Frontal cortex (tissue), 4 donors: ENCODE data around the gene MYL10. TPM values are rescaled to one million over a fixed set of nuclear protein-coding genes. Genes with fewer than 3 reads are reported as not detected.

Experiments
- DNase-seq, 2 donors: peaks; one replicate each; pipeline ENCODE4 v3.0.0; 2012; ENCODE audit warnings: low spot score in 2 of 2
- FAIRE-seq: peaks from 2 replicates; lab custom pipeline; 2012; peaks lifted over from hg19 to GRCh38; lab: Jason Lieb, UNC
- total RNA-seq: library from RNA; depleted of rRNA; stranded (reverse); fragments of >200 nt; gene quantifications from one replicate; pipeline ENCODE4 v1.2.3, GENCODE V29; 2014
- donor health status: control.
- donor health status: control.
- donor health status: control.

The MYL10 gene
- not detected for total RNA-seq

DNA sequence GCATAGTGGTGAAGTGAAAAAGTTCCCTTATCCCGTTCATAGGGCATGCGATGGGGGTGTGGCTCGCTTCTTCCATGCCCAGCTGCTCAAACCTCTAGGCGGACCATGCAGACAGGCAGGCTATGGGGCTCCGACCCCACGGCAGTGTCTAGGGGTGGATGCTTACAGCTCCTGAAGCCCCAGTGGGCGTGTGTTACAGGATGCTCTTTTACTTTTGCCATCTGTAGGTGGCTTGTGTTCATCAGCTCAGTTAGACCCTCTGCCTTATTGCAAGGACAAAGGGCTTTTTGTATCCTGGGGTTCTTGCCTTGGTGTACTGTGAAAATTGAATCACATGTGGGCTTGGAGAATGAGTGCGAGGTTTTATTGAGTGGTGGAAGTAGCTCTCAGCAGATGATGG, at the start of gene MYL10:
TSS of gene MYL10 (minus strand) at position 126 of the 400 bp plus-strand sequence. CDS start 178 bp downstream, outside the sequence.
- no peak for DNase-seq

DNA sequence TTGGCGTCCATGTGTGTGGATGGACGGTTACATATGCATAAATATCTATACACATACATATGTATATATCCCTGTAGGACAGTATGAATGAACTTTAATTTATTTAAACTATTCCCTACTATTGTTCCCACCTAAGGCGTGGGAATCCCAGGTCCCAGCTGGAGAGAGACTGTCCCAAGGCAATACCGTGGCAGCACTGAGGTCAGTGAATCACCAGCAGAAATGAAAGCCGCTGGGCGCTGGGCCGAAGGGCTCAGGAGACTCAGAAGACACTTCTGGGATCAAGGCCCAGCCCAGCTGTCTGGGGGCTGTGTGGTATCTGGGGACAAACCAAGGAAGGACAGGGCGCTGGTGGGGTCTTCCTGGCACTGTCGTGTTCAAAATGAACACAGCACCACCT, 49.6 kb upstream of the MYL10 start:
- DNase-seq, result no peak
- FAIRE-seq, result no peak

More for the DNA sequence above, at the start of gene MYL10:
- no peak for FAIRE-seq

DNA sequence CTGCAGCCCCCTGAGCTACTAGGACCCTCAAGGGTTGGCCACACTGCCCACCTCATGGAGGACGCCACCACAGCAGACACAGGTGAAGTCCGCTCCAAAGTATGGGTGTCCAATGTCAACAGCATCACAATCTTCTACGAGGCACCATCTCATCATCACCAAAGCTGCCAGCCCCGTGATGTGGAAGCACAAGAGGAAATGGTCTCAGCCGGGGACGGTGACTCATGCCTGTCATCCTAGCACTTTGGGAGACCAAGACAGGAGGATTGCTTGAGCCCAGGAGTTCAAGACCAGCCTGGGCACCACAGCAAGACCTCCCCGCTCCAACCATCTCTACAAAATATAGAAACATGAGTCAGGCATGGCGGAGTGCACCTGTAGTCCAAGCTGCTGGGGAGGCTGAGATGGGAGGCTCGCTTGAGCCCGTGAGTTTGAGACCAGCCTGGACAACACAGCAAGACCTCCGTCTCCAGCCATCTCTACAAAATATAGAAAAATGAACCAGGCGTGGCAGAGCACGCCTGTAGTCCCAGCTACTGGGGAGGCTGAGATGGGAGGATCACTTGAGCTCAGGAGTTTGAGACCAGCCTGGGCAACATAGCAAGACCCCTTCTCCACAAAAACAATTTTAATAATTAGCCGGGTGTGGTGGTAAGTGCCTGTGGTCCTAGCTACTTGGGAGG, 48.8 kb upstream of the MYL10 start:
- FAIRE-seq, result no peak
- DNase-seq, result no peak

DNA sequence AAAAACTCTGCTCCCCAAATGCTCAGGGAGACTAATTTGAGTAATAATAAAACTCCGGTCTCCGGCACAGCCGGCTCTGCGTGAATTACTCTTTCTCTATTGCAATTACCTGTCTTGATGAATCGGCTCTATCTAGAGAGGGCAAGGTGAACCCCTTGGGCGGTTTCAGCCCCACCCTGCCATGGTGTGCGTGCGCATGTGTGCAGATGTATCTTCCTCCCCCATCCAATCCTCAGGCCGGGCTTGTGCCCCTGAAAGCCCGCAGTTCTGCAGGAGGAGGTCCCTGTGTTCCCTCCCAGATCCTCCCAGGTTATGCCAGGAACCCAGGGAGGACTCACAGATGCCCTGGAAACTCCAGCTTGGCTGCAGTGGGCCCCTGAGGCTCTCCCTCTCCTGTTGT, 48.3 kb upstream of the MYL10 start:
- FAIRE-seq (no peak), DNase-seq (no peak)

DNA sequence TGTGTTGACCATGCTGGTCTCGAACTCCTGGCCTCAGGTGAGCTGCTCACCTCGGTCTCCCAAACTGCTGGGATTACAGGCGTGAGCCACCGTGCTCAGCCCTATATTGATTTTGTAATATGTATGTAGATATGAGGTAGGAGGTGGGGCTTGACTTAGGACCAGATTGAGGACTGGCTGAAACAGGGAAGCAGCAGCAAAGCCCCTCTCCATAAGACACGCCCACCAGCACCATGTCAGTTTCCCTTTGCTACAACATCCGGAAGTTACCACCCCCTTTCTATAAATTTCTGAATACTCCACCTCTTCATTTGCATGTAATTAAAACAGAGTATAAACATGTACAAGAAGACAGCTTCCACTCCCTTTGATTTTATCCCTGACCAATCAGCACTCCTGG, 47.9 kb upstream of the MYL10 start:
- no peak for FAIRE-seq

DNA sequence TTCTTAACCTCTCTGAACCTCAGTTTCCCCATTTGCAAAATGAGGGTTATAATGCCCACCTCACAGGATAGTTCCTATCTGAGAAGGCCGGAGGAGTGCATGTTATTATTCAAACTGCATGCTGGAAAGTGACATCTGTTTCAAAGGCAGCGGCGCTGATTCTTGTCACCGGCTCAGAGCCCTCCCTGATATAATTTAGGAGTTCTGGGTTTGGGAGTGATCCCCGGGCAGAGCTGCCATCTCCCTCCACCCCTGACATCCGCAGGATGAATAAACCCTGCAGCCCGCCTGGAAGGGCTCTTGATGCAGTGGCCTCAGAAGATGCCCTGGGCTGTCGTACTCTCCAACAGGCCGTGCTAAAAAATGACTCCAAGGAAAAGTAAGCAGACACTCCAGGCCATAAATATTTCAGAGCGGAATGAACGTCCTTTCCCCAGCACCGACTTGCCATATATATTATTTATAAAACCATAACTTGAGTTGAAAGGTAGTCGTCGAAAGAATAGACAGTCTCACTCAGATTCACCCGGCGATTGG, 47.0 kb upstream of the MYL10 start:
- no peak for FAIRE-seq
- no peak for DNase-seq

More for the DNA sequence above, 47.9 kb upstream of the MYL10 start:
- DNase-seq, result no peak

DNA sequence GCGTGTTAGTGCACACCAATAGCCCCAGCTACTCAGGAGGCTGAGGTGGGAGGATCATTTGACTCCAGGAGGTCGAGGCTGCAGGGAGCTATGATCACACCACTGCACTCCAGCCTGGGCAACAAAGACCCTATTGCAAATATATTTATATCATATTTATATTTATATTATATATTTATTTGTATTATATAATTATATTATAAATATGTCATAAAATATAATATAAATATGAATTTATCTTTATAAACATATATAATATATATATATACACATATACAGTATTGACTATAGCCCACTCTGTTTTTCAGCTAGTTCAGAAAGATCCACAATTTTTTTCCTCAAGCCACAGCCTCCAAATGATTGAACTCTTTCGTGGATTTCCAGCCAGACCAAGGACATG, 45.3 kb upstream of the MYL10 start:
- FAIRE-seq (no peak), DNase-seq (no peak)

DNA sequence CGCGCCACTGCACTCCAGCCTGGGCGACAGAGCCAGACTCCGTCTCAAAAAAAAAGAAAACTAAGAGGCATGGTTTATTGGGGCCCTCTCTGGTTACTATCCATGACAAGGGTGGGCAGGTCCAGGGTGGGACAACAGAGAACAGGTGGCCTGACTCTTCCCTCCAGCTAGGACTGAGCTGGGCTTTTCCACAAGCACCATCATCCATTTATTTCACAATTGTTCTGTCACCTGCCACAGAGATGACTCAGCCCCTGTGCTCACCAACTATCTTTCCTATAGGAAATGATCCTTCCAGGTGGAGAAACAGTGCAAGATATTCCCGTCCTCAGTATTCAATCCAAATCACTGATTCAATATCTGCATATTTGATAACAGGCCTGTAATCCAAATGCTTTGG, 44.9 kb upstream of the MYL10 start:
- no peak for DNase-seq
- FAIRE-seq, result no peak

DNA sequence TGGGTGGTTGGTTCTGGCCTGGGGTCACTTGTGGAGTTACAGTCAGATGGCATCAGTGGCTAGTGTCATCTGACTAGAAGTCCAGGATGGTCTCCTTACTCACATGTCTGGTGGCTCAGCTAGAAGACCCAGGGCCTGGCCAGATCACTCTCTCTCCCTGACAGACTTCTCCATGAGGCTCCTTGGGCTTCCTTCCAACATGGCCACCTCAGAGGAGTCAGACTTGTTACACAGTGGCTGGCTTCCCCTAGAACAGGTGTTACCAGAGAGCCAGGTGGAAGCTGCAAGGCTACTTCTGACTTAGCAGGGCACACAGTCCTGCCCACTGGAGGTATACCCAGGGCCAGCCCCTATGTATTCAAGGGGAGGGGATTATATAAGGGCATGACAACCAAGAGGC, 44.2 kb upstream of the MYL10 start:
- DNase-seq, result no peak
- no peak for FAIRE-seq

DNA sequence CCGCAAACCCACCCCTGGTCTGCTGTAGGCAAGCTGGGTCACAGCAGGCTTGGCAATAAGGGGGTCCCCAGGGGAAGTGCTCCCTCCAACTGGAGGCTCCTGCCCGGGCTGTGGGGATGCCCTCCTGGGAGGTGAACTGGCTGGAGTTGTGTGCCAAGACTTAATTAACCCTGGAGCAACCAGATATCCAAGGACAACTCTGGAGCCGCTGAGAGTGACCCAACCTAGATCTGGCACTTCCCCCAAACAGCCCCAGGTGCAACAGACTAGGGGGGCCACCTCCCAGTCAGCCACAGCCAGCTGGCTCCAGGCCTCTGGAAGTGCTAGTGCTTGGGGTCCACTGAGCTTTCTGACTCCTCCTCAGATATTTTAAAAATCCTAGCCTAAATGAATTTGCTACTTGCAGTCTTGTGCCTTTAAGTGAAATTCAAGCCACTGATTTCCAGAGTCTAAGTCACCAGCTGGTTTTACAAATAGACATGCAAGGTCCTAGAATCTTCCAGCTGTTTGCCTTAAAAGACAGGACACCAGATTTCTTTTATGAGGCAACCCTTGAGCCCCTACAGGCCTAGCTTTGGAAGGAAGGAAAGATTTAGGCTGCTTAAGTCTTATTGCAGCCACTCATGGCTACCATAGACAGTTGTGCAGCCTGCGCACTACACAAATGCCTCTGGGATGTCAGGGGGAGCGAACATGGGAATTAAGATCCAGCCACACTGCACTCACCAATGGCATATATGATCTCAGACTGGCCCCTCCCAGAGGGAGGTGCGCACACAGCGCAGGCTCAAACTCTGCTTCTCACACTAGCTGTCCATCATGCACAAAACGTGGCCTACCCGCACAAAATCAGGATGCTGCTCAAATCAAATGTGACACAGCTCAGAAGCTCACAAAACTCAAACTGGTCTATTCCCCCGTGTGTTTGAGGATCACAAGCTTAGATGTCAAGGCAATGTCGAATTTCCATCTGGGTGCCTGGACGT, 42.6 kb upstream of the MYL10 start:
- DNase-seq (no peak), FAIRE-seq (no peak)

DNA sequence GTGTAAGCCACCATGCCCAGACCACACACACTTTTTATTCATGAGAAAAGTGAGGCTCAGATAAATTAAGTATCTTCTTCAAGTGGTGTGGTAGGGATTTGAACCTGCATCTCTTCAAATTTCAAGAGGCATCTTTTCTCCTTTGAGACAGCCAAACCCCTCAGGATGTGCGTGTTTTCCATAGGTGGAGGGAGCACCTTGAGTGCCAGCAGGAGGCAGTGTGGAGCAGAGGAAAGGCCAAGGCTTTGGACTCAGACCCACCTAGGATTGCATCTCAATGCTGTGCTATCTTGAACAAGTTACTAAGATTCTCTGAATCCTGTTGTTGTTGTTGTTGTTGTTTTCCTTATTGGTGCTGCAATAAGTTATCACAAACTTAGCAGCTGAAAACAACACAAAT, 40.2 kb upstream of the MYL10 start:
- DNase-seq (no peak), FAIRE-seq (no peak)

DNA sequence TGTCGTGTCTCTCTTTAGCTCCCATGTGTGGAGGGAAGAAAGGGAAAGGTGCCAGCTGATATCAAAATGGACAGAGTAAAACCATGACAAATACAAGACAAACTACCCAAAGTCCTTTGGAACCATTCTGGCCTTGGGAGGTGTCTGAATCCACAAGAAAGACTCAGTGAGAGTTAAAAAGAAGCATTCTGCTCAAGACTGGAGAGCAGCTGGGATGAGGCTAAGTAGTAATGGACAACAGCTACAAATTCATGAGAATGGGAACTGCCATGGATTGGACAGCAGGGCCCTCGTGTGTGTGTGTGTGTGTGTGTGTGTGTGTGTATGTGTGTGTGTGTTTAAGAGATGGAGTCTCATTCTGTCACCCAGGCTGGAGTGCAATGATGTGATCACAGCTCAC, 39.6 kb upstream of the MYL10 start:
- DNase-seq (no peak), FAIRE-seq (no peak)

DNA sequence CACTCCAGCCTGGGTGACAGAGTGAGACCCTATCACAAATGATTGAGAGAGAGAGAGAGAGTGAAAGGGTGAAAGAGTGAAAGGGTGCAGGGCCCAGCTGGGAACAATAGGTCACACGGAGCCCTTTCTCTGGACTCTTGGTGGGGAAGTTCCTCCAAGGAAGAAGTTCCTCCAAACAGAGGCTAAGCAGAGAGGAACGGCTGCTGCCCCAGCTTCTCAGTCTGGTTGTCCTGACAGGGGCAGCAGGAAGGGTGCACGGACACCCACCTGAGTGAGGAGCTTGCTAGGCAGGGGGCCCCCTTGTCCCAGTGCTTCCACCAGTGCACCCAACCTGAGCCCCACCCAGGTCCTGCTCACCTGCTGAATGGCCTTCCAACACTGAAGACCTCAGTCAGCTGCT, 38.8 kb upstream of the MYL10 start:
- FAIRE-seq (no peak), DNase-seq (no peak)

DNA sequence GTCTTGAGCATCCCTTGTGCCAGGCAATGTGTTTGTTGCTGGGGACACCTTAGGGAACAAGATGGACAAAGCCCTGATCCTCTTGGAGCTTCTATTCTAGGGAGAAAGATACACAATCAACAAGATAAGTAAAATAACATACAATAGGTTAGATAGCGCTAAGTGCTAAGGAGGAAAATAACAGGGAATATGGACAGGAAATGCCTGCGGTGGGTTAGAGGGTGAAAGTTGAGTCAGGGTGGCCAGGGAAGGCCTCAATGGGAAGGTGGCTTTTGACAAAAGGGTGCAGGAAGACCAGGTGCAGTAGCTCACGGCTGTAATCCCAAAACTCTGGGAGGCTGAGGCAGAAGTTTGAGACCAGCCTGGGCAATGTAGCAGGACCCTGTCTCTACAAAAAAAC, 38.3 kb upstream of the MYL10 start:
- FAIRE-seq, result no peak

DNA sequence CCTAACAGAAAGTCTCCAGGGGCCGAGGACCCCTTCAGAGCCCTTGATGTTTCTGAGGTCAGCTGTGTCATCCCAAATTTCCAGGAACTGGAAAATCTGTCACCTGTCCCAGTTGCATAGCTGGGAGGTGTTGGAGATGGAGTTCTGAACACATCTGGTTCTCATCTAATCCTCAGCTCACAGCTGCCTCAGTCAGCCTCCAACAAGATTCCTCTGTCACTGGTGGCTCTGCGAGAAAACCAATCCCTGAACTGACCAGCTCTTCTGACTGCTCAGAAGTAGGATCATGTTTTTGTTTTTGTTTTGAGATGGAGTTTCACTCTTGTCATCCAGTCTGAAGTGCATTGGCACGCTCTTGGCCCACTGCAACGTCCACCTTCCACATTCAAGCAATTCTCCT, 37.6 kb upstream of the MYL10 start:
- FAIRE-seq (no peak), DNase-seq (no peak)

More for the DNA sequence above, 38.3 kb upstream of the MYL10 start:
- no peak for DNase-seq

DNA sequence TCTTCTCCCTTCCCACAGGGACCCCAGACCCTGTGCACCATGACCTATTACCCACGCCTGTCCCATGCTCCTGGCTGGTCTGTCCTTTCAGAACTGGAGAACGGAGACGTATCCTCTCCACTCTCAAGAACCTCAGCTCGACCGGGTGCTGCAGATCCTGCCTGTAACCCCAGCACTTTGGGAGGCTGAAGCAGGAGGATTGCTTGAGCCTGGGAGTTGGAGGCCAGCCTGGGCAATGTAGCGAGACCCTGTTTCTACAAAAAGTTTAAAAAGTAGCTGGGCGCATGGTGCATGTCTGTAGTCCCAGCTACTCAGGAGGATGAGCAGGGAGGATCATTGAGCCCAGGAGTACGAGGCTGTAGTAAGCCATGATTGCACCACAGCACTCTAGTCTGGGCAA, 37.2 kb upstream of the MYL10 start:
- no peak for DNase-seq
- no peak for FAIRE-seq

DNA sequence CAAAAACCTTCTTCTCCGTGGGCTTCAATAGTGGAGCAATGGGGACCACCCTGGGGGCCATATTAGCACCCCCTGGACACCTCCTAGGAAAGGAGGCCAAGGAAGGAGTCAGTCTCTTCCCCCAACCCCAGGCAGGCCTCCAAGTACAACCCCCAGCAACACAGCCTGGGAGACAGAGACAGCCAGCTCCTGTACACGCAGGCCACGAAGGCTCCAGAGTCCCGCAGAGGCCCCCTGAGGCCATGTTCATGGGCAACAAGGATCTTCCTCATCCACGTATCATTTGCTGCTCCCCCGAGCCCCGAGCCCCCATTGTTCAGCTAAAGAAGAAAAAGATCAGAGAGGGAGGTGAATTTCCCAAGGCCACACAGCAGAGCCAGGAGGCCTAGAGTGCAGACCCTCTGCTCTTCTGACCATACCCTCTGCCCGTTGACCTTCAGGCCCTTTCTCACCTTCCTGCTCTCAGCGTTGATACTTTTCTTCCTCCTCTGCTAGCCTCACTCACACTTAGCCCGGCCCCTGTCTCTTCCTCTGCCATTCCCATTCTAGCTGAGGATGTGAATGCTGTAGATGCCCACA, 35.9 kb upstream of the MYL10 start:
- DNase-seq (no peak), FAIRE-seq (no peak)

DNA sequence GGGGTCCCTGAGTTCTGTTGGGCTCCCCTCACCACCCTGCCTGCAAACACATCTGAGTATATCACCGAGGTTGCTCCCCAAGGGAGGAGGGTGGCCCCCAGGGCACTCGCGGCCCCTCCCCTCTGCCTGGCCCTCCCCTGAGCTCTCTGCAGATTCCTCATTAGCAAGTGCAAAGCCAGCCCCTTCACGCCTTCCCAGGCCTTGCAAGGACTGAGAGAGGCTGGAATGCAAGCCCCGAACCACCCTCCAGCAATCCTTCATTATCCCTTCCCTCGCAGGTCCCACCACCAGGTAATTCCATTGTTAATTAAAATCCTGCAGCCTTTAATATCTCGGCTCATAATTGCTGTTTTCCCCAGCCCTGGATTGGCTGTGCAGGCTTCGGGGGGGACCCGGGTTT, 35.3 kb upstream of the MYL10 start:
- FAIRE-seq (no peak), DNase-seq (no peak)

DNA sequence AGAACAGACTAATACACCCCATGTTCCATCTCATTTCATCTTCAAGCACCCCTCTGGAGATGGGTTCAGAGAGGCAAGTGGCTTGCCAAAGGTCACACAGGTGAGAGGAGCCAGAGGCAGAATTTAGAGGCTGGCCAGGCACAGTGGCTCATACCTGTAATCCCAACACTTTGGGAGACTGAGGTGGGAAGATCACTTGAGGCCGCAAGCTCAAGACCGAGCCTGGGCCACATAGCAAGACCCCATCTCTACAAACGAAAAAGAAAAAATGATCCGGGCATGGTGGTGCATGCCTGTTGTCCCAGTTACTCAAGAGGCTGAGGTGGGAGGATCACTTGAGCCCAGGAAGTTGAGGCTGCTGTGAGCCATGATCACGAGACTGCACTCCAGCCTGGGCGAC, 34.7 kb upstream of the MYL10 start:
- FAIRE-seq (no peak), DNase-seq (no peak)

DNA sequence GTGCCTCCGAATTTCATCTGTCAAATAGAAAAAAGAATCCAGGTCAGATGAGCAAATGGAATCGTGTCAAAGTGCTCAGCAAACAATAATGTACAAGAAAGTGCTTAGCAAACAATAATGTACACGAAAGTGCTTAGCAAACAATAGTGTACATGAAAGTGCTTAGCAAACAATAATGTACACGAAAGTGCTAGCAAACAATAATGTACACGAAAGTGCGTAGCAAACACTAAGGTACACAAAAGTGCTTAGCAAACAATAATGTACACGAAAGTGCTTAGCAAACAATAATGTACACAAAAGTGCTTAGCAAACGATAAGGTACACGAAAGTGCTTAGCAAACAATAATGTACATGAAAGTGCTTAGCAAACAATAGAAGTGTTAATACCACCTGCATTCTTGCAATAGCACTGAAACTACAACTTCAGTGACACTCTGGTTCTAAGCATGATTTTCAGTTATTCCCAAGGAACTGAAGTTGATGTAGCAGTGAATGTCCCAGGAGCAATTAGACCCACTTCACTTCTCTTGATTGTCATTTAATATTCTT, 33.4 kb upstream of the MYL10 start:
- no peak for FAIRE-seq

More for the DNA sequence above, 33.4 kb upstream of the MYL10 start:
- no peak for DNase-seq
